Nephron (organoid): ENCODE results near the gene PTRH1.

Experiments
- H3K27ac Mint-ChIP-seq, 3 experiments: 2 replicates each; pipeline ENCODE4 v1.8.0; 2020; ENCODE audit warnings: mixed read lengths in 3 of 3, mild to moderate bottlenecking in 2 of 3, moderate library complexity in 1 of 3
- H3K27me3 Mint-ChIP-seq: 2 replicates; pipeline ENCODE4 v1.8.0; 2021; ENCODE audit warnings: low read depth, mild to moderate bottlenecking, moderate library complexity, mixed read lengths
- H3K36me3 Mint-ChIP-seq: 2 replicates; pipeline ENCODE4 v1.8.0; 2020; ENCODE audit warnings: low read depth, mixed read lengths
- H3K4me1 Mint-ChIP-seq: 2 replicates; pipeline ENCODE4 v1.8.0; 2020; ENCODE audit warnings: mixed read lengths
- H3K4me3 Mint-ChIP-seq, 3 experiments: 2 replicates each; pipeline ENCODE4 v1.8.0; 2020; ENCODE audit warnings: mild to moderate bottlenecking in 3 of 3, mixed read lengths in 3 of 3, moderate library complexity in 2 of 3
- H3K9me3 Mint-ChIP-seq: 2 replicates; pipeline ENCODE4 v1.8.0; 2020; ENCODE audit warnings: mixed read lengths
- TF ChIP-seq, protein P1 (sequence below), 3 experiments: fragments of 200-600 bp; sonication (generic); IDR thresholded peaks; one replicate each; pipeline ENCODE4 v1.5.0; 2021; ENCODE audit warnings: antibody characterized with exemption in 3 of 3; ENCODE audit not compliant: unreplicated experiment in 3 of 3

The PTRH1 gene

GRCh38 chr9:127734747-127735529, 19.5 kb upstream of the PTRH1 start, which contains the start of gene TOR2A:
TOR2A (minus strand) TSS chr9:127735294; CDS start chr9:127735270, 24 bp downstream.
- Mint-ChIP-seq H3K36me3 (peaks cover 6% of the 10 kb centered on the region), H3K4me3 (peak within 1 kb of the TSS; percentile 87 to 94 (median 88)), H3K4me1 (no peaks in the 10 kb centered on the region), H3K27me3 (peaks cover 3% of the 10 kb centered on the region), H3K9me3 (no peaks in the 10 kb centered on the region), H3K27ac (peak within 1 kb of the TSS; percentile 64 to 88 (median 75))
- TF ChIP-seq, protein P1, sequence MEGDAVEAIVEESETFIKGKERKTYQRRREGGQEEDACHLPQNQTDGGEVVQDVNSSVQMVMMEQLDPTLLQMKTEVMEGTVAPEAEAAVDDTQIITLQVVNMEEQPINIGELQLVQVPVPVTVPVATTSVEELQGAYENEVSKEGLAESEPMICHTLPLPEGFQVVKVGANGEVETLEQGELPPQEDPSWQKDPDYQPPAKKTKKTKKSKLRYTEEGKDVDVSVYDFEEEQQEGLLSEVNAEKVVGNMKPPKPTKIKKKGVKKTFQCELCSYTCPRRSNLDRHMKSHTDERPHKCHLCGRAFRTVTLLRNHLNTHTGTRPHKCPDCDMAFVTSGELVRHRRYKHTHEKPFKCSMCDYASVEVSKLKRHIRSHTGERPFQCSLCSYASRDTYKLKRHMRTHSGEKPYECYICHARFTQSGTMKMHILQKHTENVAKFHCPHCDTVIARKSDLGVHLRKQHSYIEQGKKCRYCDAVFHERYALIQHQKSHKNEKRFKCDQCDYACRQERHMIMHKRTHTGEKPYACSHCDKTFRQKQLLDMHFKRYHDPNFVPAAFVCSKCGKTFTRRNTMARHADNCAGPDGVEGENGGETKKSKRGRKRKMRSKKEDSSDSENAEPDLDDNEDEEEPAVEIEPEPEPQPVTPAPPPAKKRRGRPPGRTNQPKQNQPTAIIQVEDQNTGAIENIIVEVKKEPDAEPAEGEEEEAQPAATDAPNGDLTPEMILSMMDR (IDR thresholded peaks at IDR 0.05; ENCODE audit: unreplicated experiment in 3 of 3): peak; percentile 92 to 94 (median 93)

- H3K9me3 Mint-ChIP-seq: no peaks in the 10 kb centered on the region
- peak overlapping the region; percentile 86 to 88 (median 87) for H3K4me3 Mint-ChIP-seq
- H3K27ac Mint-ChIP-seq: peak overlapping the region in 2 of 3 experiments; percentile 75 to 76
- peaks cover 6% of the 10 kb centered on the region for H3K36me3 Mint-ChIP-seq
- TF ChIP-seq, protein P1 (IDR thresholded peaks at IDR 0.05; ENCODE audit: unreplicated experiment in 3 of 3): no peak
- no peaks in the 10 kb centered on the region for H3K4me1 Mint-ChIP-seq
- H3K27me3 Mint-ChIP-seq: peaks cover 5% of the 10 kb centered on the region
These were observed 18.8 kb upstream of the PTRH1 start for GRCh38 chr9:127734247-127734746.

DNA sequence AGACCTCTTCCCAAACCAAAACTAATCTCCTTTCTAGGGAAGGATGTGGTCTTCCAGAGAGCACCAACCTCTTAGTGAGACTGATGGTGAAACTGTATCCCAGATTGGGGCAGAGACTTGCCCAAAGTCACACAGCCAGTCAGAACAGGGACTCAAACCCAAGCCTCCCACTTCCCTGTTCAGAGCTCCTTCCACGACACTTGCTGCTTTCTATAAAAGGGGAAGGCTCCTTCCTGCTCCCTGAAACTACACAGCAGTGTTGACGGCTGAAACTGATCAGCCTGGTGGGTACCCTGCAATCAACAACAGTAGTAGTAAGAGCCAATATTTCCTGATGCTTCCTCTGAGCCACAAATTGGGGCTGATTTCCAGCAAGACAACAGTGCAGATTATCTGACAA, 18.2 kb upstream of the PTRH1 start:
- no peaks in the 10 kb centered on the region for H3K9me3 Mint-ChIP-seq
- peak overlapping the region in 1 of 3 experiments; percentile 30 for H3K27ac Mint-ChIP-seq
- H3K36me3 Mint-ChIP-seq: peaks cover 6% of the 10 kb centered on the region
- no peaks in the 10 kb centered on the region for H3K4me1 Mint-ChIP-seq
- H3K4me3 Mint-ChIP-seq: peak overlapping the region; percentile 86 to 88 (median 87)
- peaks cover 7% of the 10 kb centered on the region for H3K27me3 Mint-ChIP-seq
- TF ChIP-seq, protein P1 (IDR thresholded peaks at IDR 0.05; ENCODE audit: unreplicated experiment in 3 of 3): no peak

GRCh38 chr9:127732444-127732843, 17.0 kb upstream of the PTRH1 start:
- Mint-ChIP-seq H3K9me3 (no peaks in the 10 kb centered on the region), H3K27ac (no peak overlapping the region), H3K36me3 (no peaks in the 10 kb centered on the region), H3K4me1 (no peaks in the 10 kb centered on the region), H3K4me3 (peak overlapping the region; percentile 25 to 60 (median 38)), H3K27me3 (peaks cover 7% of the 10 kb centered on the region)
- TF ChIP-seq, protein P1 (IDR thresholded peaks at IDR 0.05; ENCODE audit: unreplicated experiment in 3 of 3): no peak

DNA sequence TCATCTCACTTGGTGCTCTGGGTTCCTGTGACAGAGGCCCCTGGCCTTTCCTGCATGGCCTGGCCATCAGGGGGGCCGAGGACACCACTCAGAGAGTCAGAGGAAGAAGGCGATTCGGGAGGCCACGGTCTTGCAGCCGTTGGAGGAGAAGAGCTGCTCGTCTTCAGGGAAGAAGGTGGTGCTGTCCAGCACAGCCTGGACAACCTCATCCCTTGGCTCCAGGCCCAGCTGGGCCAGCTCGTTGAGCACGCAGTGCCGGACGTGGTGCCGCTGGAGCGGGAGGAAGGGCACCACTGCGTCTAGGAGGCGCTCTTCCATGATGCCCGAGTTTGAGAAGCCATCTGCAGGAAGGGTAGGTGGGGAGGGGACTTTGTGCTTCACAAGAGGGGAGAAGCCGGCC, 16.5 kb upstream of the PTRH1 start:
- Mint-ChIP-seq H3K9me3 (no peaks in the 10 kb centered on the region), H3K27me3 (peaks cover 7% of the 10 kb centered on the region), H3K36me3 (no peaks in the 10 kb centered on the region), H3K27ac (no peak overlapping the region), H3K4me1 (no peaks in the 10 kb centered on the region), H3K4me3 (peak overlapping the region in 1 of 3 experiments; percentile 41)
- TF ChIP-seq, protein P1 (IDR thresholded peaks at IDR 0.05; ENCODE audit: unreplicated experiment in 3 of 3): no peak
